Ectodermal cell (in vitro differentiated cells): ENCODE measurements around the gene PRSS35.
"Not testable (repeated sequence)": the region's sequence is repeated elsewhere in the genome, so short reads cannot be mapped to it uniquely, and the experiment has no call there.

Experiments
- H3K27ac ChIP-seq: 2 replicates; pipeline ENCODE4 v1.7.0; 2013; ENCODE audit warnings: mild to moderate bottlenecking, low read depth, low read length; ENCODE audit not compliant: insufficient read depth, poor library complexity, severe bottlenecking
- H3K27me3 ChIP-seq: 2 replicates; pipeline ENCODE4 v1.7.0; 2013; ENCODE audit warnings: mild to moderate bottlenecking, low read length; ENCODE audit not compliant: insufficient read depth, control insufficient read depth, poor library complexity, severe bottlenecking
- H3K36me3 ChIP-seq: one replicate; pipeline ENCODE4 v1.7.0; 2013; ENCODE audit warnings: low read length; ENCODE audit not compliant: control insufficient read depth, insufficient read depth
- H3K4me1 ChIP-seq: one replicate; pipeline ENCODE4 v1.7.0; 2013; ENCODE audit warnings: low read length; ENCODE audit not compliant: control insufficient read depth, insufficient read depth
- H3K4me3 ChIP-seq: 2 replicates; pipeline ENCODE4 v1.7.0; 2013; ENCODE audit warnings: low read depth, low read length, control low read depth; ENCODE audit not compliant: insufficient read depth
- H3K9me3 ChIP-seq: 2 replicates; pipeline ENCODE4 v1.7.0; 2013; ENCODE audit warnings: mild to moderate bottlenecking, low read length, moderate library complexity; ENCODE audit not compliant: control insufficient read depth
- WGBS, 2 experiments: methylation state at CpG; one replicate each; pipeline ENCODE4 v1.1.7; 2013; ENCODE audit warnings: missing lambda C conversion rate in 2 of 2; 5-methylcytosine and 5-hydroxymethylcytosine counted together

Gene PRSS35

DNA sequence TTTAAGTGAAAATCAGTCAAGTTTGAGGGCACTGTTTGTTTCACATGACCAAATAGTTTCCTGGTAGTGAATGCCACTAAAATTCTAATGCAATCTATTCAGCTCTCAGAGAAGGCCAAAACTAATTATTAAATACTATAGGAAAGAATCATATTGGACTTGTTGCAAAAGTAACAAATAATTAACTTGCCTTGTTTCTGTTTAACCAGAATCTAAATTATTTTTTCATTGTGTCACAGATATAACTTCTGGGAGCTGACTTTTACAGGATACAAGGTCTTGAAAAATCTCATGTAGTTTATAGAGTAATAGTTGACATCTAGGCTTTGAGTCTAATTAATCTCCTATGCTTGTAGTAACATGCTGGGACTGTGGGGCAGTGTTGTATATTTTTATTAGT, 44.5 kb downstream of the PRSS35 start:
- Histone ChIP-seq H3K4me1 (no peaks in the 10 kb centered on the region), H3K36me3 (no peaks in the 10 kb centered on the region), H3K27ac (no peak overlapping the region), H3K9me3 (no peaks in the 10 kb centered on the region), H3K27me3 (no peaks in the 10 kb centered on the region), H3K4me3 (no peak overlapping the region)

DNA sequence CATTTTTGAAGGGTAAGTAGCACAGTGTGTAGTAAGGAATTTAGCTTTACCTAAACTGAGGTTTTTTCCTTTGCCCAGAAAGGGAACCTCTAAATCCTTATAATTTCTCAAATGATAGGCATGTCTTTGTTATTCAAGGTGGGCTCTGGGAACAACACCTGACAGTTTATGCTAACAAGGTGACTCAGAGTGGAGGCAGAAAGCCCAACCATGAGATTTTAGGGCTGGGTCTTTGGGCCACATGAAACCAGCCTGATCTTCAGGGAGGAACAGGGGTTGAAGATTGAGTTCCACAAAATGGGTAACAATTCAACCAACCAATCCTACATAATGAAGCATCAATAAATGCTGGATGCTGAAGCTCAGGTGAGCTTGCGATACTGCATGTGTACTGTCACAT, 46.6 kb downstream of the PRSS35 start:
- H3K36me3 ChIP-seq = no peaks in the 10 kb centered on the region
- H3K4me1 ChIP-seq = no peaks in the 10 kb centered on the region
- H3K27me3 ChIP-seq = no peaks in the 10 kb centered on the region
- 96 to 100% methylated on average over 1 of the region's 1 CpG for WGBS, 2 experiments
- no peak overlapping the region for H3K27ac ChIP-seq
- no peaks in the 10 kb centered on the region for H3K9me3 ChIP-seq
- H3K4me3 ChIP-seq = no peak overlapping the region

- not testable (repeated sequence) for H3K9me3 ChIP-seq, H3K27ac ChIP-seq, H3K27me3 ChIP-seq, H3K4me1 ChIP-seq, H3K36me3 ChIP-seq, H3K4me3 ChIP-seq
- 90 to 91% methylated on average over 4 of the region's 4 CpGs for WGBS, 2 experiments
Observed at GRCh38 chr6:83571663-83572185, 59.4 kb downstream of the PRSS35 start.

- Histone ChIP-seq H3K36me3 (no peaks in the 10 kb centered on the region), H3K9me3 (no peaks in the 10 kb centered on the region), H3K4me1 (no peaks in the 10 kb centered on the region), H3K27me3 (no peaks in the 10 kb centered on the region), H3K27ac (no peak overlapping the region), H3K4me3 (no peak overlapping the region)
- WGBS, 2 experiments = 77 to 94% methylated on average over 5 to 6 of the region's 6 CpGs
Observed at GRCh38 chr6:83574783-83575182, 62.4 kb downstream of the PRSS35 start.
